ENCODE data around the gene PTPRM.

DNA sequence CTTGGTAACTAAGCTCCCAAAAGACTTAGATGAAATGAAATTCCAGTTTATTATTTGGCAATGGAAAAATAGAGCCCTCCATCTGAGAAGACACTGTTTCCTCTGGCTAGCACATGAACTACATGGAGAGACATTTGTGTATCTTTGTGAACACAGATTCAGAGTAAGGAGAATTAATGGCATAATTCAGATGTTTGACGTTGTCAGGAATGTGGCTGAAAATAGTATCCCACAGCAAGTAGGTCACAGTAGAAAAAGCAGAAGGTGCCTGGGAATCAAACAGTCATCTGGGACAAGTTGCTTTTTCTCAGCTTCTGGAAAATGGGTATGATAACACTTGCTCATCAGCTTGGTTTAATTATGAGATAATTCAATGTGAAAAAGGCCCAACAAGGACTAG lies 288.6 kb downstream of the PTPRM start:
- TF ChIP-seq, protein P1, sequence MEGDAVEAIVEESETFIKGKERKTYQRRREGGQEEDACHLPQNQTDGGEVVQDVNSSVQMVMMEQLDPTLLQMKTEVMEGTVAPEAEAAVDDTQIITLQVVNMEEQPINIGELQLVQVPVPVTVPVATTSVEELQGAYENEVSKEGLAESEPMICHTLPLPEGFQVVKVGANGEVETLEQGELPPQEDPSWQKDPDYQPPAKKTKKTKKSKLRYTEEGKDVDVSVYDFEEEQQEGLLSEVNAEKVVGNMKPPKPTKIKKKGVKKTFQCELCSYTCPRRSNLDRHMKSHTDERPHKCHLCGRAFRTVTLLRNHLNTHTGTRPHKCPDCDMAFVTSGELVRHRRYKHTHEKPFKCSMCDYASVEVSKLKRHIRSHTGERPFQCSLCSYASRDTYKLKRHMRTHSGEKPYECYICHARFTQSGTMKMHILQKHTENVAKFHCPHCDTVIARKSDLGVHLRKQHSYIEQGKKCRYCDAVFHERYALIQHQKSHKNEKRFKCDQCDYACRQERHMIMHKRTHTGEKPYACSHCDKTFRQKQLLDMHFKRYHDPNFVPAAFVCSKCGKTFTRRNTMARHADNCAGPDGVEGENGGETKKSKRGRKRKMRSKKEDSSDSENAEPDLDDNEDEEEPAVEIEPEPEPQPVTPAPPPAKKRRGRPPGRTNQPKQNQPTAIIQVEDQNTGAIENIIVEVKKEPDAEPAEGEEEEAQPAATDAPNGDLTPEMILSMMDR (IDR thresholded peaks at IDR 0.05), result no peak
- TF ChIP-seq JUND (IDR thresholded peaks at IDR 0.05) (no peak), ELF1 (IDR thresholded peaks at IDR 0.05) (no peak), EP300 (IDR thresholded peaks at IDR 0.05; ENCODE audit: borderline replicate concordance in 1 of 2, low read depth in 1 of 2, low read length in 1 of 2) (no peak), RFX5 (IDR thresholded peaks at IDR 0.05; ENCODE audit: low read length) (no peak)
